HL-60 (cell line): ENCODE measurements around the gene SFI1.

ENCODE experiments used
- DNase-seq, 2 experiments: peaks; one replicate each; pipeline ENCODE4 v3.0.0-alpha.2; 2010 to 2020; ENCODE audit warnings: low read depth in 1 of 2, low spot score in 1 of 2
- H3K27ac ChIP-seq: fragments of 250-450 bp; sonication (Bioruptor Pico); replicated peaks from 2 replicates; pipeline ENCODE4 v1.5.1; 2020; ENCODE audit warnings: mild to moderate bottlenecking, moderate library complexity
- H3K27me3 ChIP-seq: fragments of 250-450 bp; sonication (Bioruptor Pico); 2 replicates; pipeline ENCODE4 v1.5.1; 2021; ENCODE audit warnings: mild to moderate bottlenecking, moderate library complexity; ENCODE audit not compliant: insufficient read depth, poor library complexity, severe bottlenecking
- H3K4me3 ChIP-seq: replicated peaks from 2 replicates; pipeline ENCODE4 v1.5.1; 2011; ENCODE audit warnings: mild to moderate bottlenecking, control low read depth, low read length; ENCODE audit not compliant: insufficient read depth
- CTCF ChIP-seq: IDR thresholded peaks from one replicate; pipeline ENCODE4 v1.5.1; 2011; ENCODE audit warnings: low read length, control low read depth, inconsistent platforms; ENCODE audit not compliant: insufficient read depth
- GABPA ChIP-seq: IDR thresholded peaks from 2 replicates; pipeline ENCODE4 v1.6.1; 2012; ENCODE audit warnings: low read depth
- POLR2AphosphoS5 ChIP-seq: IDR thresholded peaks from 2 replicates; pipeline ENCODE4 v1.6.1; 2012; ENCODE audit warnings: low read depth
- REST ChIP-seq: IDR thresholded peaks from 2 replicates; pipeline ENCODE4 v1.6.1; 2012; ENCODE audit warnings: low read depth; ENCODE audit not compliant: insufficient replicate concordance
- SPI1 ChIP-seq: IDR thresholded peaks from 2 replicates; pipeline ENCODE4 v1.6.1; 2012; ENCODE audit warnings: low read depth, mild to moderate bottlenecking, borderline replicate concordance

SFI1 gene

GRCh38 chr22:31651664-31652063, 155.3 kb downstream of the SFI1 start:
- no peak overlapping the region for H3K4me3 ChIP-seq
- no peak for TF ChIP-seq SPI1
- TF ChIP-seq REST: no peak
- no peak for TF ChIP-seq GABPA
- no peak for TF ChIP-seq POLR2AphosphoS5
- no peak for TF ChIP-seq CTCF
- no peak for DNase-seq
- no peak overlapping the region for H3K27ac ChIP-seq
- H3K27me3 ChIP-seq: no peaks in the 10 kb centered on the region

GRCh38 chr22:31652088-31652487, 155.8 kb downstream of the SFI1 start:
- Histone ChIP-seq H3K27me3 (no peaks in the 10 kb centered on the region), H3K27ac (no peak overlapping the region), H3K4me3 (no peak overlapping the region)
- TF ChIP-seq CTCF (no peak), GABPA (no peak), POLR2AphosphoS5 (no peak), SPI1 (no peak), REST (no peak)
- no peak for DNase-seq

- no peak for DNase-seq
- H3K27me3 ChIP-seq: no peaks in the 10 kb centered on the region
- TF ChIP-seq SPI1: no peak
- TF ChIP-seq REST: no peak
- no peak for TF ChIP-seq CTCF
- no peak for TF ChIP-seq GABPA
- TF ChIP-seq POLR2AphosphoS5: no peak
- no peak overlapping the region for H3K27ac ChIP-seq
- no peak overlapping the region for H3K4me3 ChIP-seq
Measured at GRCh38 chr22:31652911-31653684, 156.8 kb downstream of the SFI1 start.
